HL-60 (cell line): ENCODE data around the gene CAST.

Experiments used
- DNase-seq, 2 experiments: peaks; one replicate each; pipeline ENCODE4 v3.0.0-alpha.2; 2010 to 2020; ENCODE audit warnings: low read depth in 1 of 2, low spot score in 1 of 2
- H3K27ac ChIP-seq: fragments of 250-450 bp; sonication (Bioruptor Pico); replicated peaks from 2 replicates; pipeline ENCODE4 v1.5.1; 2020; ENCODE audit warnings: mild to moderate bottlenecking, moderate library complexity
- H3K27me3 ChIP-seq: fragments of 250-450 bp; sonication (Bioruptor Pico); 2 replicates; pipeline ENCODE4 v1.5.1; 2021; ENCODE audit warnings: mild to moderate bottlenecking, moderate library complexity; ENCODE audit not compliant: insufficient read depth, poor library complexity, severe bottlenecking
- H3K4me3 ChIP-seq: replicated peaks from 2 replicates; pipeline ENCODE4 v1.5.1; 2011; ENCODE audit warnings: mild to moderate bottlenecking, control low read depth, low read length; ENCODE audit not compliant: insufficient read depth
- CTCF ChIP-seq: IDR thresholded peaks from one replicate; pipeline ENCODE4 v1.5.1; 2011; ENCODE audit warnings: low read length, control low read depth, inconsistent platforms; ENCODE audit not compliant: insufficient read depth
- GABPA ChIP-seq: IDR thresholded peaks from 2 replicates; pipeline ENCODE4 v1.6.1; 2012; ENCODE audit warnings: low read depth
- POLR2AphosphoS5 ChIP-seq: IDR thresholded peaks from 2 replicates; pipeline ENCODE4 v1.6.1; 2012; ENCODE audit warnings: low read depth
- SPI1 ChIP-seq: IDR thresholded peaks from 2 replicates; pipeline ENCODE4 v1.6.1; 2012; ENCODE audit warnings: low read depth, mild to moderate bottlenecking, borderline replicate concordance
- TF ChIP-seq, protein P1 (sequence below): IDR thresholded peaks from 2 replicates; pipeline ENCODE4 v1.6.1; 2012; ENCODE audit warnings: low read depth; ENCODE audit not compliant: insufficient replicate concordance

Gene CAST

GRCh38 chr5:96778409-96778808 lies 116.2 kb downstream of the CAST start:
- no peaks in the 10 kb centered on the region for H3K27me3 ChIP-seq
- TF ChIP-seq POLR2AphosphoS5 (no peak), CTCF (no peak), GABPA (no peak), SPI1 (no peak)
- TF ChIP-seq, protein P1, sequence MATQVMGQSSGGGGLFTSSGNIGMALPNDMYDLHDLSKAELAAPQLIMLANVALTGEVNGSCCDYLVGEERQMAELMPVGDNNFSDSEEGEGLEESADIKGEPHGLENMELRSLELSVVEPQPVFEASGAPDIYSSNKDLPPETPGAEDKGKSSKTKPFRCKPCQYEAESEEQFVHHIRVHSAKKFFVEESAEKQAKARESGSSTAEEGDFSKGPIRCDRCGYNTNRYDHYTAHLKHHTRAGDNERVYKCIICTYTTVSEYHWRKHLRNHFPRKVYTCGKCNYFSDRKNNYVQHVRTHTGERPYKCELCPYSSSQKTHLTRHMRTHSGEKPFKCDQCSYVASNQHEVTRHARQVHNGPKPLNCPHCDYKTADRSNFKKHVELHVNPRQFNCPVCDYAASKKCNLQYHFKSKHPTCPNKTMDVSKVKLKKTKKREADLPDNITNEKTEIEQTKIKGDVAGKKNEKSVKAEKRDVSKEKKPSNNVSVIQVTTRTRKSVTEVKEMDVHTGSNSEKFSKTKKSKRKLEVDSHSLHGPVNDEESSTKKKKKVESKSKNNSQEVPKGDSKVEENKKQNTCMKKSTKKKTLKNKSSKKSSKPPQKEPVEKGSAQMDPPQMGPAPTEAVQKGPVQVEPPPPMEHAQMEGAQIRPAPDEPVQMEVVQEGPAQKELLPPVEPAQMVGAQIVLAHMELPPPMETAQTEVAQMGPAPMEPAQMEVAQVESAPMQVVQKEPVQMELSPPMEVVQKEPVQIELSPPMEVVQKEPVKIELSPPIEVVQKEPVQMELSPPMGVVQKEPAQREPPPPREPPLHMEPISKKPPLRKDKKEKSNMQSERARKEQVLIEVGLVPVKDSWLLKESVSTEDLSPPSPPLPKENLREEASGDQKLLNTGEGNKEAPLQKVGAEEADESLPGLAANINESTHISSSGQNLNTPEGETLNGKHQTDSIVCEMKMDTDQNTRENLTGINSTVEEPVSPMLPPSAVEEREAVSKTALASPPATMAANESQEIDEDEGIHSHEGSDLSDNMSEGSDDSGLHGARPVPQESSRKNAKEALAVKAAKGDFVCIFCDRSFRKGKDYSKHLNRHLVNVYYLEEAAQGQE = no peak
- no peak for DNase-seq
- H3K27ac ChIP-seq = no peak overlapping the region
- H3K4me3 ChIP-seq = no peak overlapping the region

GRCh38 chr5:96780626-96781025 lies 118.5 kb downstream of the CAST start:
- Histone ChIP-seq H3K27ac (no peak overlapping the region), H3K27me3 (no peaks in the 10 kb centered on the region)
- no peak for DNase-seq

GRCh38 chr5:96781031-96781971 lies 119.1 kb downstream of the CAST start:
- Histone ChIP-seq H3K27me3 (no peaks in the 10 kb centered on the region), H3K4me3 (no peak overlapping the region), H3K27ac (no peak overlapping the region)
- TF ChIP-seq GABPA (no peak), SPI1 (no peak), POLR2AphosphoS5 (no peak), CTCF (no peak)
- TF ChIP-seq, protein P1 = no peak
- no peak for DNase-seq

More at GRCh38 chr5:96780626-96781025, 118.5 kb downstream of the CAST start:
- TF ChIP-seq GABPA (no peak), POLR2AphosphoS5 (no peak), SPI1 (no peak), CTCF (no peak)
- TF ChIP-seq, protein P1 = no peak
- H3K4me3 ChIP-seq = no peak overlapping the region
